H9 (cell line): Measurements from ENCODE around the gene SLC26A2. TPM values are rescaled to one million over a fixed set of nuclear protein-coding genes. Genes with fewer than 3 reads are reported as not detected.

Experiments used
- DNase-seq: peaks from one replicate; pipeline ENCODE4 v3.0.0-alpha.2; 2017
- H2AFZ ChIP-seq: one replicate; pipeline ENCODE4 v1.6.1; 2013; ENCODE audit warnings: mild to moderate bottlenecking, low read length, control low read depth, moderate library complexity
- H2AK5ac ChIP-seq: 2 replicates; pipeline ENCODE4 v1.6.1; 2013; ENCODE audit warnings: low read length, control low read depth, mixed read lengths; ENCODE audit not compliant: insufficient read length
- H2BK120ac ChIP-seq: one replicate; pipeline ENCODE4 v1.6.1; 2013; ENCODE audit warnings: low read depth, mild to moderate bottlenecking, low read length, control low read depth, inconsistent platforms; ENCODE audit not compliant: poor library complexity, severe bottlenecking
- H2BK12ac ChIP-seq: 2 replicates; pipeline ENCODE4 v1.6.1; 2013; ENCODE audit warnings: low read length, control low read depth, mixed read lengths, low read depth; ENCODE audit not compliant: insufficient read length
- H2BK15ac ChIP-seq: 2 replicates; pipeline ENCODE4 v1.6.1; 2013; ENCODE audit warnings: low read depth, low read length, control low read depth
- H2BK20ac ChIP-seq: one replicate; pipeline ENCODE4 v1.6.1; 2013; ENCODE audit warnings: low read depth, mild to moderate bottlenecking, low read length, control low read depth, inconsistent platforms; ENCODE audit not compliant: poor library complexity, severe bottlenecking
- H2BK5ac ChIP-seq: 2 replicates; pipeline ENCODE4 v1.6.1; 2013; ENCODE audit warnings: low read length, control low read depth, mixed read lengths; ENCODE audit not compliant: insufficient read length
- H3K14ac ChIP-seq: 2 replicates; pipeline ENCODE4 v1.6.1; 2013; ENCODE audit warnings: low read length, control low read depth; ENCODE audit not compliant: insufficient read depth
- H3K18ac ChIP-seq: 2 replicates; pipeline ENCODE4 v1.6.1; 2013; ENCODE audit warnings: low read depth, mild to moderate bottlenecking, mixed read lengths, low read length, control low read depth; ENCODE audit not compliant: insufficient read length
- H3K23ac ChIP-seq: 2 replicates; pipeline ENCODE4 v1.6.1; 2013; ENCODE audit warnings: low read length, control low read depth, mixed read lengths, low read depth; ENCODE audit not compliant: insufficient read length
- H3K23me2 ChIP-seq: 2 replicates; pipeline ENCODE4 v1.6.1; 2013; ENCODE audit warnings: low read depth, mild to moderate bottlenecking, mixed read lengths, low read length, control low read depth; ENCODE audit not compliant: insufficient read length, poor library complexity, severe bottlenecking
- H3K27ac ChIP-seq: 2 replicates; pipeline ENCODE4 v1.5.1; 2013; ENCODE audit warnings: low read length, control low read depth, mixed read lengths, low read depth; ENCODE audit not compliant: insufficient read length
- H3K27me3 ChIP-seq: 2 replicates; pipeline ENCODE4 v1.6.1; 2013; ENCODE audit warnings: low read length, control low read depth, inconsistent platforms; ENCODE audit not compliant: insufficient read depth
- H3K4ac ChIP-seq: 2 replicates; pipeline ENCODE4 v1.6.1; 2013; ENCODE audit warnings: low read depth, mild to moderate bottlenecking, control low read depth, inconsistent platforms, low read length, moderate library complexity
- H3K4me1 ChIP-seq: 2 replicates; pipeline ENCODE4 v1.6.1; 2013; ENCODE audit warnings: low read length, control low read depth, inconsistent platforms; ENCODE audit not compliant: insufficient read depth
- H3K4me2 ChIP-seq: 2 replicates; pipeline ENCODE4 v1.6.1; 2013; ENCODE audit warnings: low read length, control low read depth, mixed read lengths; ENCODE audit not compliant: insufficient read length, insufficient read depth
- H3K56ac ChIP-seq: 2 replicates; pipeline ENCODE4 v1.6.1; 2013; ENCODE audit warnings: low read depth, mild to moderate bottlenecking, mixed read lengths, low read length, control low read depth; ENCODE audit not compliant: insufficient read length
- H3K79me1 ChIP-seq: 2 replicates; pipeline ENCODE4 v1.6.1; 2013; ENCODE audit warnings: low read depth, mild to moderate bottlenecking, moderate library complexity, low read length, control low read depth, inconsistent platforms; ENCODE audit not compliant: insufficient read depth, poor library complexity, severe bottlenecking
- H3K79me2 ChIP-seq: 2 replicates; pipeline ENCODE4 v1.6.1; 2013; ENCODE audit warnings: low read length, control low read depth, inconsistent platforms; ENCODE audit not compliant: insufficient read depth
- H3K9ac ChIP-seq: 2 replicates; pipeline ENCODE4 v1.6.1; 2013; ENCODE audit warnings: low read length, control low read depth, mixed read lengths; ENCODE audit not compliant: insufficient read length; ENCODE audit errors: extremely low read depth
- H3K9me3 ChIP-seq: one replicate; pipeline ENCODE4 v1.6.1; 2013; ENCODE audit warnings: low read depth, low read length, inconsistent platforms; ENCODE audit not compliant: control insufficient read depth
- H3T11ph ChIP-seq: one replicate; pipeline ENCODE4 v1.6.1; 2013; ENCODE audit warnings: mild to moderate bottlenecking, low read length, control low read depth, inconsistent platforms
- H4K20me1 ChIP-seq: one replicate; pipeline ENCODE4 v1.6.1; 2013; ENCODE audit not compliant: control insufficient read depth, insufficient read length, insufficient read depth
- H4K5ac ChIP-seq: 2 replicates; pipeline ENCODE4 v1.6.1; 2013; ENCODE audit warnings: low read depth, mild to moderate bottlenecking, mixed read lengths, low read length, control low read depth; ENCODE audit not compliant: insufficient read length
- H4K8ac ChIP-seq: replicated peaks from 2 replicates; pipeline ENCODE4 v1.6.1; 2013; ENCODE audit warnings: low read length, control low read depth, mixed read lengths, low read depth; ENCODE audit not compliant: insufficient read length
- H4K91ac ChIP-seq: 2 replicates; pipeline ENCODE4 v1.6.1; 2013; ENCODE audit warnings: low read depth, mild to moderate bottlenecking, moderate library complexity, mixed read lengths, low read length, control low read depth; ENCODE audit not compliant: insufficient read length
- H3K27ac Mint-ChIP-seq, 3 experiments: 2 replicates in 2 of 3; 3 replicates in 1 of 3; pipeline ENCODE4 v1.8.0; 2020 to 2021; ENCODE audit warnings: mixed read lengths in 3 of 3, mild to moderate bottlenecking in 1 of 3, moderate library complexity in 1 of 3
- H3K27me3 Mint-ChIP-seq: 2 replicates; pipeline ENCODE4 v1.8.0; 2021; ENCODE audit warnings: low read depth, mild to moderate bottlenecking, moderate library complexity, mixed read lengths
- H3K36me3 Mint-ChIP-seq, 3 experiments: 2 replicates in 2 of 3; 3 replicates in 1 of 3; pipeline ENCODE4 v1.8.0; 2020 to 2021; ENCODE audit warnings: low read depth in 3 of 3, mixed read lengths in 3 of 3; ENCODE audit not compliant: insufficient read depth in 1 of 3
- H3K4me1 Mint-ChIP-seq, 2 experiments: 2 replicates each; pipeline ENCODE4 v1.8.0; 2020; ENCODE audit warnings: mixed read lengths in 2 of 2
- H3K4me3 Mint-ChIP-seq, 2 experiments: 2 replicates in 1 of 2; 3 replicates in 1 of 2; pipeline ENCODE4 v1.8.0; 2020 to 2021; ENCODE audit warnings: mild to moderate bottlenecking in 2 of 2, mixed read lengths in 2 of 2, moderate library complexity in 1 of 2
- H3K9me3 Mint-ChIP-seq, 2 experiments: 2 replicates in 1 of 2; 3 replicates in 1 of 2; pipeline ENCODE4 v1.8.0; 2020; ENCODE audit warnings: mild to moderate bottlenecking in 2 of 2, mixed read lengths in 2 of 2, moderate library complexity in 1 of 2
- WGBS: extraction: QIAGEN DNeasy Blood & Tissue Kit; methylation state at CpG from one replicate; pipeline ENCODE4 v1.1.7; 2013; ENCODE audit warnings: missing lambda C conversion rate, low lambda C conversion rate, mixed read lengths; ENCODE audit not compliant: insufficient read length; ENCODE audit errors: extremely low coverage; 5-methylcytosine and 5-hydroxymethylcytosine counted together
- total RNA-seq: library from RNA; stranded (reverse); gene quantifications from 2 replicates; pipeline ENCODE4 v1.2.1, GENCODE V29; 2021
- TF ChIP-seq, protein P1 (sequence below): fragments of 200-600 bp; sonication (generic); conservative IDR thresholded peaks from 3 replicates; pipeline ENCODE4 v1.8.0; 2021; ENCODE audit warnings: antibody characterized with exemption, mild to moderate bottlenecking

Gene SLC26A2
- total RNA-seq, 1 experiment from 2014 or later: 5.9 TPM

DNA sequence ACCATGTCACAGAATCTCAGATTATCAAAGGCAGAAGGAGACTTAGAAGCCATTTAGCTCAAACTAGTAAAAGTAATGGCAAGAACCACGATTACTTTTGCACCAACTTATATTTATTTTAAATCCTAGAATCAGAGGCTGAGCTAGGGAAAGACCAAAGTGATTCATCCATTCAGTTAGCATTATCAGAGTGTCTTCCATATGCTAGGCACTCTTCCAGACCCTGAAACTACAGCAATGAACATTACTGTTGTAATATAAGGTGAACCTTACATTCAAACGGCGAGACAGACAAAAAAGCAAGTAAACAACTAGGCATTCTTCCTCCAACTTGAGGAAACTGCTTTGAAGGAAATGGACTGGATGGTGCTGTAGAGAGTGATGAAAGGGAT, 23.9 kb upstream of the SLC26A2 start:
- no peak overlapping the region for H2BK120ac ChIP-seq
- H4K91ac ChIP-seq: no peak overlapping the region
- H3K4ac ChIP-seq: no peak overlapping the region
- no peaks in the 10 kb centered on the region for H3K9me3 ChIP-seq
- H3K27me3 ChIP-seq: no peaks in the 10 kb centered on the region
- no peak overlapping the region for H3T11ph ChIP-seq
- H3K79me1 ChIP-seq: no peaks in the 10 kb centered on the region
- TF ChIP-seq, protein P1, sequence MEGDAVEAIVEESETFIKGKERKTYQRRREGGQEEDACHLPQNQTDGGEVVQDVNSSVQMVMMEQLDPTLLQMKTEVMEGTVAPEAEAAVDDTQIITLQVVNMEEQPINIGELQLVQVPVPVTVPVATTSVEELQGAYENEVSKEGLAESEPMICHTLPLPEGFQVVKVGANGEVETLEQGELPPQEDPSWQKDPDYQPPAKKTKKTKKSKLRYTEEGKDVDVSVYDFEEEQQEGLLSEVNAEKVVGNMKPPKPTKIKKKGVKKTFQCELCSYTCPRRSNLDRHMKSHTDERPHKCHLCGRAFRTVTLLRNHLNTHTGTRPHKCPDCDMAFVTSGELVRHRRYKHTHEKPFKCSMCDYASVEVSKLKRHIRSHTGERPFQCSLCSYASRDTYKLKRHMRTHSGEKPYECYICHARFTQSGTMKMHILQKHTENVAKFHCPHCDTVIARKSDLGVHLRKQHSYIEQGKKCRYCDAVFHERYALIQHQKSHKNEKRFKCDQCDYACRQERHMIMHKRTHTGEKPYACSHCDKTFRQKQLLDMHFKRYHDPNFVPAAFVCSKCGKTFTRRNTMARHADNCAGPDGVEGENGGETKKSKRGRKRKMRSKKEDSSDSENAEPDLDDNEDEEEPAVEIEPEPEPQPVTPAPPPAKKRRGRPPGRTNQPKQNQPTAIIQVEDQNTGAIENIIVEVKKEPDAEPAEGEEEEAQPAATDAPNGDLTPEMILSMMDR: no peak
- no peak overlapping the region for H3K56ac ChIP-seq
- no peak overlapping the region for H2AFZ ChIP-seq
- H2BK12ac ChIP-seq: no peak overlapping the region
- no peak overlapping the region for H3K18ac ChIP-seq
- no peak overlapping the region for H3K14ac ChIP-seq
- no peaks in the 10 kb centered on the region for H4K20me1 ChIP-seq
- Mint-ChIP-seq H3K9me3 (no peaks in the 10 kb centered on the region), H3K4me3 (no peak overlapping the region), H3K36me3 (no peaks in the 10 kb centered on the region), H3K27ac (no peak overlapping the region), H3K27me3 (peaks cover 19% of the 10 kb centered on the region), H3K4me1 (peaks cover 0 to 4% of the 10 kb centered on the region in 2 experiments; a peak in 2 of 4 replicates)
- H3K27ac ChIP-seq: no peak overlapping the region
- H2BK15ac ChIP-seq: no peak overlapping the region
- H3K9ac ChIP-seq: no peak overlapping the region
- no peak overlapping the region for H2BK5ac ChIP-seq
- no peaks in the 10 kb centered on the region for H3K79me2 ChIP-seq
- H2BK20ac ChIP-seq: no peak overlapping the region
- no CpG with 5 or more reads among the region's 3 CpGs for WGBS
- no peak overlapping the region for H4K5ac ChIP-seq
- H4K8ac ChIP-seq: no peak overlapping the region
- no peak overlapping the region for H2AK5ac ChIP-seq
- no peaks in the 10 kb centered on the region for H3K23me2 ChIP-seq
- no peak overlapping the region for H3K4me2 ChIP-seq
- H3K23ac ChIP-seq: no peak overlapping the region
- H3K4me1 ChIP-seq: no peaks in the 10 kb centered on the region
- no peak for DNase-seq
